HUES48 (cell line): ENCODE data around the gene KY.

Experiments used
- H3K27ac ChIP-seq: one replicate; pipeline ENCODE4 v1.7.0; 2013; ENCODE audit warnings: low read depth, low read length, inconsistent platforms
- H3K27me3 ChIP-seq: 2 replicates; pipeline ENCODE4 v1.6.1; 2013; ENCODE audit warnings: mild to moderate bottlenecking, low read length; ENCODE audit not compliant: control insufficient read depth, insufficient read depth
- H3K36me3 ChIP-seq: 2 replicates; pipeline ENCODE4 v1.6.1; 2013; ENCODE audit warnings: low read length; ENCODE audit not compliant: control insufficient read depth, insufficient read depth
- H3K4me1 ChIP-seq: 2 replicates; pipeline ENCODE4 v1.6.1; 2013; ENCODE audit warnings: mild to moderate bottlenecking, low read length; ENCODE audit not compliant: control insufficient read depth, insufficient read depth
- H3K4me3 ChIP-seq: 2 replicates; pipeline ENCODE4 v1.5.1; 2013; ENCODE audit warnings: mild to moderate bottlenecking, low read depth, low read length
- H3K9ac ChIP-seq: 2 replicates; pipeline ENCODE4 v1.6.1; 2013; ENCODE audit warnings: mild to moderate bottlenecking, low read depth, low read length, moderate library complexity
- H3K9me3 ChIP-seq: 2 replicates; pipeline ENCODE4 v1.6.1; 2013; ENCODE audit warnings: low read length; ENCODE audit not compliant: control insufficient read depth, insufficient read depth

KY gene

GRCh38 chr3:134617608-134618477 is 33.0 kb downstream of the KY start:
- Histone ChIP-seq H3K4me3 (no peak overlapping the region), H3K4me1 (no peaks in the 10 kb centered on the region), H3K27me3 (no peaks in the 10 kb centered on the region; the same call in 1 of the 2 replicates), H3K27ac (no peak overlapping the region), H3K9me3 (no peaks in the 10 kb centered on the region), H3K9ac (no peak overlapping the region), H3K36me3 (no peaks in the 10 kb centered on the region)

GRCh38 chr3:134615743-134616142 is 35.1 kb downstream of the KY start:
- H3K9ac ChIP-seq, result no peak overlapping the region

GRCh38 chr3:134614955-134615354 is 35.9 kb downstream of the KY start:
- Histone ChIP-seq H3K9ac (no peak overlapping the region), H3K36me3 (no peaks in the 10 kb centered on the region), H3K27ac (no peak overlapping the region), H3K27me3 (no peaks in the 10 kb centered on the region; the same call in 1 of the 2 replicates), H3K4me3 (no peak overlapping the region), H3K9me3 (no peaks in the 10 kb centered on the region), H3K4me1 (no peaks in the 10 kb centered on the region)

More at GRCh38 chr3:134615743-134616142, 35.1 kb downstream of the KY start:
- Histone ChIP-seq H3K4me1 (no peaks in the 10 kb centered on the region), H3K9me3 (no peaks in the 10 kb centered on the region), H3K27ac (no peak overlapping the region), H3K4me3 (no peak overlapping the region), H3K36me3 (no peaks in the 10 kb centered on the region), H3K27me3 (no peaks in the 10 kb centered on the region; the same call in 1 of the 2 replicates)

- no peaks in the 10 kb centered on the region; the same call in 1 of the 2 replicates for H3K27me3 ChIP-seq
- H3K36me3 ChIP-seq, result no peaks in the 10 kb centered on the region
- H3K9me3 ChIP-seq, result no peaks in the 10 kb centered on the region
- no peak overlapping the region for H3K27ac ChIP-seq
- no peaks in the 10 kb centered on the region for H3K4me1 ChIP-seq
- H3K9ac ChIP-seq, result no peak overlapping the region
- no peak overlapping the region for H3K4me3 ChIP-seq
Measured at GRCh38 chr3:134613006-134613520, 37.8 kb downstream of the KY start.

- no peaks in the 10 kb centered on the region; the same call in 1 of the 2 replicates for H3K27me3 ChIP-seq
Measured at GRCh38 chr3:134611516-134611915, 39.3 kb downstream of the KY start.

GRCh38 chr3:134610432-134611385 is 40.1 kb downstream of the KY start:
- Histone ChIP-seq H3K36me3 (no peaks in the 10 kb centered on the region), H3K27ac (no peak overlapping the region), H3K9me3 (no peaks in the 10 kb centered on the region), H3K4me3 (no peak overlapping the region), H3K9ac (no peak overlapping the region), H3K4me1 (no peaks in the 10 kb centered on the region), H3K27me3 (no peaks in the 10 kb centered on the region; the same call in 1 of the 2 replicates)

More at GRCh38 chr3:134611516-134611915, 39.3 kb downstream of the KY start:
- Histone ChIP-seq H3K4me3 (no peak overlapping the region), H3K27ac (no peak overlapping the region), H3K36me3 (no peaks in the 10 kb centered on the region), H3K4me1 (no peaks in the 10 kb centered on the region), H3K9me3 (no peaks in the 10 kb centered on the region), H3K9ac (no peak overlapping the region)

- H3K9me3 ChIP-seq, result no peaks in the 10 kb centered on the region
- no peaks in the 10 kb centered on the region for H3K36me3 ChIP-seq
- no peak overlapping the region for H3K27ac ChIP-seq
- no peak overlapping the region for H3K9ac ChIP-seq
- no peaks in the 10 kb centered on the region for H3K4me1 ChIP-seq
- no peaks in the 10 kb centered on the region; the same call in 1 of the 2 replicates for H3K27me3 ChIP-seq
- H3K4me3 ChIP-seq, result no peak overlapping the region
Measured at GRCh38 chr3:134609821-134610431, 40.9 kb downstream of the KY start.

GRCh38 chr3:134608771-134609435 is 41.9 kb downstream of the KY start:
- Histone ChIP-seq H3K4me3 (no peak overlapping the region), H3K27ac (no peak overlapping the region), H3K9me3 (no peaks in the 10 kb centered on the region), H3K9ac (no peak overlapping the region), H3K36me3 (no peaks in the 10 kb centered on the region), H3K27me3 (no peaks in the 10 kb centered on the region; the same call in 1 of the 2 replicates), H3K4me1 (no peaks in the 10 kb centered on the region)

GRCh38 chr3:134608023-134608770 is 42.6 kb downstream of the KY start:
- Histone ChIP-seq H3K4me1 (no peaks in the 10 kb centered on the region), H3K27me3 (no peaks in the 10 kb centered on the region), H3K9me3 (no peaks in the 10 kb centered on the region), H3K9ac (no peak overlapping the region), H3K36me3 (no peaks in the 10 kb centered on the region), H3K27ac (no peak overlapping the region), H3K4me3 (no peak overlapping the region)
